ENCODE measurements around the gene HAUS2.
"Not testable (repeated sequence)": the region's sequence is repeated elsewhere in the genome, so short reads cannot be mapped to it uniquely, and the experiment has no call there.

The HAUS2 gene

DNA sequence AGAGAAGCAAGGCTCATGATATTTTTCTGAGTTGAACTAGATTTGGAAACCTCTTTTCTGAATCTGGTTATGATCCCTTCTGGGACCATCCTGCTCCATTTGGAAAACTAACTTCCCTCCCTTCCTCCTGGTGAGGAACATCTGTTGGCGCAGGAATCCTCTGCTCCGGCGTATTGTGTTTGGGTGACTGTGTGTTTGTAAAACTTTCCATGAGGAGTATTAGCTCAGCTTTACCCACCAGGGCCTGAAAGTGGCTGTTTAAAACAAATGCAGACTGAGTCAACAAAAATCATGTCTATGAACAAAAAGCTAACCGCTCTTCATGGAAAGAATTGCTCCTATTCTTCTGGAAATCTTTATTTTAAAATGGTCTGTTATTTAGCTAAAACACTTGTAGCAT is 44.5 kb downstream of the HAUS2 start:
- no peaks in the 10 kb centered on the region for H3K27me3 ChIP-seq (ENCODE audit: control insufficient read depth, insufficient read depth, low read length)
- no peaks in the 10 kb centered on the region for H3K9me3 ChIP-seq (ENCODE audit: control insufficient read depth, insufficient read depth, low read depth, low read length)
- H3K9ac ChIP-seq (ENCODE audit: low read length): no peak overlapping the region
- H3K36me3 ChIP-seq (ENCODE audit: control insufficient read depth, insufficient read depth, low read length): no peaks in the 10 kb centered on the region
- H3K27ac ChIP-seq (ENCODE audit: low read depth, low read length): no peak overlapping the region
- H3K4me3 ChIP-seq (ENCODE audit: low read depth, low read length): no peak overlapping the region
- H3K4me1 ChIP-seq (ENCODE audit: control insufficient read depth, insufficient read depth, low read length): peaks cover 3% of the 10 kb centered on the region; the same call in 1 of the 2 replicates

- Histone ChIP-seq H3K4me1 (ENCODE audit: control insufficient read depth, insufficient read depth, low read length) (peaks cover 3% of the 10 kb centered on the region; the same call in 1 of the 2 replicates), H3K9ac (ENCODE audit: low read length) (no peak overlapping the region), H3K36me3 (ENCODE audit: control insufficient read depth, insufficient read depth, low read length) (no peaks in the 10 kb centered on the region), H3K9me3 (ENCODE audit: control insufficient read depth, insufficient read depth, low read depth, low read length) (no peaks in the 10 kb centered on the region), H3K27me3 (ENCODE audit: control insufficient read depth, insufficient read depth, low read length) (no peaks in the 10 kb centered on the region), H3K27ac (ENCODE audit: low read depth, low read length) (no peak overlapping the region), H3K4me3 (ENCODE audit: low read depth, low read length) (no peak overlapping the region)
These were observed 45.5 kb downstream of the HAUS2 start for GRCh38 chr15:42594095-42594494.

DNA sequence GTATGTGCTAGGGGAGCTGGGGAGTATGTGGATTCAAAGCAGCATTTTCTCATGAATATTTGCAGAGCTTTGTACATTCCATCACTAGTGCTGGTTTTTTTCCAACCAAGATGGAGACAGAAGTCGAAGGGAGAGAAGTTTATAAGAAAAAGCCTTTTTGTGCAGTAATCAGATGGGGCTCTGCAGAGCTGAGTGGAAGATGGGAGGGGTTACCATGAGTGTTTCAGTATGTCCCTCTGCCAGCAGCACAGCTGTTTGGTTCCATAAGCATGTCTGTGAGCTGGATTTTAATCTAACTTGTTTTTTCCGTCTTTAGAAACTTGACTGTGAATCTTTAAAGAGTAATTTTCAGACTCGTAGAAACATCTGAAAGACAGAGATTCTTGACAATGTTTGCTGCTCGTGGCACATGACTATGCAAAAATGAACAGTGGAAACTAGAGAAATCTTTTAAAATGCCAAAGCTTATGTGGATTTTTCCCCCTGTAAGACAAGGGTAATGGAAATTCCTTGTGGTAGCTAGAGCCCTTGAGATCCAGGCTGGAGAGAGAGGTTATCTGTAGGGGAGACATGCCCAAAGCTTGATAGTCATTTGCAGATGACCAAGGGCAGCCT is 47.1 kb downstream of the HAUS2 start:
- Histone ChIP-seq H3K4me1 (ENCODE audit: control insufficient read depth, insufficient read depth, low read length) (peaks cover 3% of the 10 kb centered on the region; the same call in 1 of the 2 replicates), H3K27ac (ENCODE audit: low read depth, low read length) (0 out of 2 replicates have a peak overlapping the region, but pooled peaks have one; percentile 41), H3K9me3 (ENCODE audit: control insufficient read depth, insufficient read depth, low read depth, low read length) (no peaks in the 10 kb centered on the region; the same call in 1 of the 2 replicates), H3K36me3 (ENCODE audit: control insufficient read depth, insufficient read depth, low read length) (no peaks in the 10 kb centered on the region), H3K4me3 (ENCODE audit: low read depth, low read length) (no peak overlapping the region), H3K9ac (ENCODE audit: low read length) (no peak overlapping the region), H3K27me3 (ENCODE audit: control insufficient read depth, insufficient read depth, low read length) (no peaks in the 10 kb centered on the region)

GRCh38 chr15:42601316-42601715 is 52.7 kb downstream of the HAUS2 start:
- not testable (repeated sequence) for H3K36me3 ChIP-seq (ENCODE audit: control insufficient read depth, insufficient read depth, low read length); H3K4me1 ChIP-seq (ENCODE audit: control insufficient read depth, insufficient read depth, low read length); H3K27ac ChIP-seq (ENCODE audit: low read depth, low read length); H3K9ac ChIP-seq (ENCODE audit: low read length); H3K27me3 ChIP-seq (ENCODE audit: control insufficient read depth, insufficient read depth, low read length); H3K4me3 ChIP-seq (ENCODE audit: low read depth, low read length)
- peaks cover 15% of the 10 kb centered on the region for H3K9me3 ChIP-seq (ENCODE audit: control insufficient read depth, insufficient read depth, low read depth, low read length)

DNA sequence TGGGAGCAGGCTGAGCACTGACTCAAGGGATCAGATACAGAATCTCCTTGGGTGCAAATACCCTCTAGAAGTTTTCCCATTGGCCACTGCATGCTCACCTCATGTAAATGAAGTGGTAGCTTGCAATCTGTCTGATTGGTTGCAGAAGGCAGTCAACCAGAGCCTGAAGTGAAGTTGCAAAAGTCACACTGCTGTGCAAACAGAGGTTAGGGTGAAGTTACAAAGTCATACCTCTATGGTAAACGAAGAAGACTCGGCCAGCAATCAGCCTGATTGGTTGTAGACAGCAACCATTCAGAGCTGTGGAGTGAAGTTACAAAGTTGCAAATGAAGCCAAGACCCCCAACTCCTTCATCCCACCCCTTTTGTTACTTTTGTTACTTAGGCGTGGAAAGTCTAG is 53.9 kb downstream of the HAUS2 start:
- no peak overlapping the region for H3K4me3 ChIP-seq (ENCODE audit: low read depth, low read length)
- H3K27me3 ChIP-seq (ENCODE audit: control insufficient read depth, insufficient read depth, low read length): no peaks in the 10 kb centered on the region
- H3K27ac ChIP-seq (ENCODE audit: low read depth, low read length): no peak overlapping the region
- peaks cover 15% of the 10 kb centered on the region for H3K9me3 ChIP-seq (ENCODE audit: control insufficient read depth, insufficient read depth, low read depth, low read length)
- H3K4me1 ChIP-seq (ENCODE audit: control insufficient read depth, insufficient read depth, low read length): no peaks in the 10 kb centered on the region
- H3K36me3 ChIP-seq (ENCODE audit: control insufficient read depth, insufficient read depth, low read length): no peaks in the 10 kb centered on the region
- H3K9ac ChIP-seq (ENCODE audit: low read length): no peak overlapping the region

GRCh38 chr15:42603978-42604377 is 55.3 kb downstream of the HAUS2 start:
- H3K9me3 ChIP-seq (ENCODE audit: control insufficient read depth, insufficient read depth, low read depth, low read length): peaks cover 15% of the 10 kb centered on the region
- H3K27me3 ChIP-seq (ENCODE audit: control insufficient read depth, insufficient read depth, low read length): no peaks in the 10 kb centered on the region
- 0 out of 2 replicates have a peak, but pooled peaks cover 4% of the 10 kb centered on the region for H3K4me1 ChIP-seq (ENCODE audit: control insufficient read depth, insufficient read depth, low read length)
- no peak overlapping the region for H3K27ac ChIP-seq (ENCODE audit: low read depth, low read length)
- H3K36me3 ChIP-seq (ENCODE audit: control insufficient read depth, insufficient read depth, low read length): no peaks in the 10 kb centered on the region
- no peak overlapping the region for H3K4me3 ChIP-seq (ENCODE audit: low read depth, low read length)
- no peak overlapping the region for H3K9ac ChIP-seq (ENCODE audit: low read length)

GRCh38 chr15:42604894-42605744 is 56.5 kb downstream of the HAUS2 start:
- Histone ChIP-seq H3K27ac (ENCODE audit: low read depth, low read length) (no peak overlapping the region), H3K27me3 (ENCODE audit: control insufficient read depth, insufficient read depth, low read length) (no peaks in the 10 kb centered on the region), H3K9ac (ENCODE audit: low read length) (no peak overlapping the region), H3K9me3 (ENCODE audit: control insufficient read depth, insufficient read depth, low read depth, low read length) (peaks cover 15% of the 10 kb centered on the region), H3K4me3 (ENCODE audit: low read depth, low read length) (no peak overlapping the region), H3K4me1 (ENCODE audit: control insufficient read depth, insufficient read depth, low read length) (0 out of 2 replicates have a peak, but pooled peaks cover 4% of the 10 kb centered on the region), H3K36me3 (ENCODE audit: control insufficient read depth, insufficient read depth, low read length) (no peaks in the 10 kb centered on the region)

DNA sequence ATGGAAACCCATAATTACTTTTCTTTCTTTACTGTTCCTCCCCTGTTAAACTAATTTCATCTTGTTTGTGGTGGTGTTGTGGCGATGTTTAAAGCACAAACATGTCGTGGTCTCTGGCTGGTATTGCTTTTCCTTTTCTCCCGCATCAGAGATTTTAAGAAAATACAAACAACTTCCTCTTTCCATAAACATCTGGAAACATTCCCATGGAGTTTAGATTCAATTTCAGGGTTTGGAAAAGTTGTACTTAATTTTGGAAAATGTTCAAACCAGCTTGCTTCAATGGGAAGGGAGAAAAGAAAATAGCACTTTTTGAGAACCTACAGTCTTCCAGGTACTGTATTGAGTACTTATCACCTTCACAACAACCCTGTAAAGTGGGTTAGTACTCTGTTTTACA is 57.2 kb downstream of the HAUS2 start:
- Histone ChIP-seq H3K27me3 (ENCODE audit: control insufficient read depth, insufficient read depth, low read length) (no peaks in the 10 kb centered on the region), H3K4me3 (ENCODE audit: low read depth, low read length) (no peak overlapping the region), H3K4me1 (ENCODE audit: control insufficient read depth, insufficient read depth, low read length) (0 out of 2 replicates have a peak, but pooled peaks cover 4% of the 10 kb centered on the region), H3K36me3 (ENCODE audit: control insufficient read depth, insufficient read depth, low read length) (no peaks in the 10 kb centered on the region), H3K9ac (ENCODE audit: low read length) (no peak overlapping the region), H3K9me3 (ENCODE audit: control insufficient read depth, insufficient read depth, low read depth, low read length) (peaks cover 15% of the 10 kb centered on the region), H3K27ac (ENCODE audit: low read depth, low read length) (no peak overlapping the region)

DNA sequence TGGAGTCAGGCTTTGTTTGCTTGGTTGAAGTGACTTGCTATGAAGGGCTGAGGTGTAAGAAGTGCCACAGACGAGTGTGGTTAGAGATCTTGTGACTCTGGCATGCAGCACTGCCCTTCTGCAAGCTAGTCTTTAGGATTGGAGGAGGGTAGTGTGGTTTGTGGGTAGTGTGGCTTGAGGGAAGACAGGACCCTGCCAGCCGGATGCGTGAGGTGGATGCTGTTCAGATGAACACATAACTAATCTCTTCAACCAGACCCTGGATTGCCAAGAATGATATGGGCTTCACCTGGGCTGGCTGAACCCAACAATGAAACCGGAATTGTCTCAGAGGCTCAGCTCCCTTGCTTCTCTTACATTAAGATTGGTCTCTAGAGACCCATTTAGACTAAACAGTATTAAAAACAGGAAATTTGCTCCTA is 59.5 kb downstream of the HAUS2 start:
- Histone ChIP-seq H3K4me1 (ENCODE audit: control insufficient read depth, insufficient read depth, low read length) (0 out of 2 replicates have a peak, but pooled peaks cover 4% of the 10 kb centered on the region), H3K4me3 (ENCODE audit: low read depth, low read length) (no peak overlapping the region), H3K27ac (ENCODE audit: low read depth, low read length) (no peak overlapping the region), H3K9me3 (ENCODE audit: control insufficient read depth, insufficient read depth, low read depth, low read length) (0 out of 2 replicates have a peak, but pooled peaks cover 3% of the 10 kb centered on the region), H3K9ac (ENCODE audit: low read length) (no peak overlapping the region), H3K27me3 (ENCODE audit: control insufficient read depth, insufficient read depth, low read length) (no peaks in the 10 kb centered on the region), H3K36me3 (ENCODE audit: control insufficient read depth, insufficient read depth, low read length) (no peaks in the 10 kb centered on the region)

DNA sequence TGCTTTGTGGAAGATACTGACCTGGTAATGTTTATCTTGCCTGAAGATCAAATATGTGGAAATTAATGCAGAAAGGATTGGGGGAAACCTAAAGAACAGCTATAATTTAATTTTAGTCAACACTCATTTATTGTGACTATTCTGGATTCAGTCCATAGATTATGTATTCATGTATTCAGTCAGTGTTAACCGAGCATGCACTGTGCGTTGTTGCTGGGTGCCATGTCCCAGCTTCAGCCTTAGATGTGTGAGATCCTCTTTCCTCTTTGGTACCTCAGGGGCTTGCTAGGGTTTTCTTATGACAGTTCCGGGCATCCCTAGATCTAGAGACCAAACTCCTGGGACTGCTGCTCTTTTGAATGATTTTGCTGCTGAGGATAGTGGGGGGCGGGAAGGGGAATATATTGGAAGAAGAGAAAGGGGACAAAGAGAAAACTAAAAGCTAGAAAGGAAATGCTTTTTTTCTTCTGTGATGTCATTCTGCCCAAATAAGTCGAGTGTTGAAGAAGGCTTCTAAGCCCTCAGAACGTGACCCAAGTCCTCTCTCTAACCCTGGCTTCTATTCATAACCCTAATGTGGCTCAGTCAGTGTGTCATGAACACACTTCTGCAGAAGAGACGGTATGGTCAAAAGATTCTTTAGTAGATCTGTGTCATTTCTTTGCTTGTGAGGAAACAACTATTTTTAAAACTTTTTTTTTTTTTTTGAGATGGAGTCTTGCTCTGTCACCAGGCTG is 60.3 kb downstream of the HAUS2 start:
- Histone ChIP-seq H3K9me3 (ENCODE audit: control insufficient read depth, insufficient read depth, low read depth, low read length) (no peaks in the 10 kb centered on the region), H3K27me3 (ENCODE audit: control insufficient read depth, insufficient read depth, low read length) (no peaks in the 10 kb centered on the region), H3K27ac (ENCODE audit: low read depth, low read length) (no peak overlapping the region), H3K9ac (ENCODE audit: low read length) (no peak overlapping the region), H3K36me3 (ENCODE audit: control insufficient read depth, insufficient read depth, low read length) (no peaks in the 10 kb centered on the region), H3K4me1 (ENCODE audit: control insufficient read depth, insufficient read depth, low read length) (0 out of 2 replicates have a peak, but pooled peaks cover 4% of the 10 kb centered on the region), H3K4me3 (ENCODE audit: low read depth, low read length) (no peak overlapping the region)
